ENCODE results near the gene PRLR. TPM values are rescaled to one million over a fixed set of nuclear protein-coding genes. Genes with fewer than 3 reads are reported as not detected.

PRLR gene
- total RNA-seq, 2 donors from 2014 or later, result not detected

DNA sequence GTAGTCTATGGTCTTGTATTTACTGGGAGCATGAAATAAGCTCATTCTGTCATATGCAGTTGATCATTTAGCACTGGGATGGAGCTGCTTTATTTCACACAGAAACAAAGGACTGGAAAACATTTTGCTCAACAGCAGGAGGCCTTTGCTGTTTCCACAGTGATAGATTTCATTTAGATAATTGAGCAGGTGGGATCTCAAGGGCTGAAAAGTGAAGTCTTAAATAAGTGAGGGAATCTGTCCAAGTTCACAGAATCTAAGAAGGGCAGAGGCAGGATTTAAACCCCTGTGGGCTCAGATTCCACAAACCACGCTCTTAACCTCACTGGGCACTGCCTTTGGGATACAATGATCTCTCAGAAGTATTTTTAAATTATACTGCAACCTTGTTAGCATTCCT, 47.8 kb downstream of the PRLR start:
- DNase-seq (no peak), ATAC-seq (no peak)
- peaks cover 36% of the 10 kb centered on the region for H3K27me3 Mint-ChIP-seq
- H3K27ac Mint-ChIP-seq, result no peak overlapping the region
- no peaks in the 10 kb centered on the region for H3K9me3 ChIP-seq (ENCODE audit: control insufficient read depth, low read length, poor library complexity, severe bottlenecking)
- peaks cover 7% of the 10 kb centered on the region for H3K4me1 Mint-ChIP-seq
- peaks cover 5% of the 10 kb centered on the region for H3K36me3 Mint-ChIP-seq (ENCODE audit: low read depth)
- no peak overlapping the region for H3K4me3 Mint-ChIP-seq

DNA sequence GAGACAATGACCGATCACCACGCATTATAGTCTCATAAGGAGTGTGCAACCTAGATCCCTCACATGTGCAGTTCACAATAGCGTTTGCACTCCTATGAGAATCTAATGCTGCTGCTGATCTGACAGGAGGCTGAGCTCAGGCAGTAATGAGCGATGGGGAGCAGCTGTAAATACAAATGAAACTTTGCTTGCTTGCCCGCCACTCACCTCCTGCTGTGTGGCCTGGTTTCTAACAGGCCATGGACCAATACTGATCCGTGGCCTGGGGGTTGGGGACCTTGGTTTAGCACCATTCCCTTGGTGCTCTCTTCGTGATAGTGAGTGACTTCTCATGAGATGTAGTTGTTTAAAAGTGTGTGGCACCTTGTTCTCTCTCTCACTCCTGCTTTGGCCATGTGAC, 50.2 kb downstream of the PRLR start:
- H3K36me3 Mint-ChIP-seq (ENCODE audit: low read depth), result peaks cover 5% of the 10 kb centered on the region
- H3K4me1 Mint-ChIP-seq, result peaks cover 7% of the 10 kb centered on the region
- H3K4me3 Mint-ChIP-seq, result no peak overlapping the region
- H3K27me3 Mint-ChIP-seq, result peaks cover 28% of the 10 kb centered on the region
- no peak overlapping the region for H3K27ac Mint-ChIP-seq
- H3K9me3 ChIP-seq (ENCODE audit: control insufficient read depth, low read length, poor library complexity, severe bottlenecking), result no peaks in the 10 kb centered on the region
- ATAC-seq, result no peak
- no peak for DNase-seq

DNA sequence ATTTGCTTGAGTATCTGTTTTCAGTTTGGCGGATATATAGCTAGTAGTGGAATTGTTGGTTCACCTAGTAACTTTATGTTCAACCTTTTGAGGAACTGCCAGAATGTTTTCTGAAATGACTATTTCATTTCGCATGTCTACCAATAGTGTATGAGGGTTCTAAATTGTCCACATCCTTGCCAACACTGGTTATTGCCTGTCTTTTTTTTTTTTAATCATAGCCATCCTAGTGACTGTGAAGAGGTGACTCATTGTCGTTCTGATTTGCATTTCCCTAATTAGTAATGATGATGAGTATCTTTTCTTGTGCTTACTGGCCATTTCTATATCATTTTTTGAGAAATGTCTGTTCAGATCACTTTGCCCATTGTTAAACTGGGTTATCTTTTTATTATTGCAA, 52.5 kb downstream of the PRLR start:
- H3K9me3 ChIP-seq (ENCODE audit: control insufficient read depth, low read length, poor library complexity, severe bottlenecking), result no peaks in the 10 kb centered on the region
- H3K4me3 Mint-ChIP-seq, result no peak overlapping the region
- H3K27ac Mint-ChIP-seq, result no peak overlapping the region
- H3K36me3 Mint-ChIP-seq (ENCODE audit: low read depth), result peaks cover 3% of the 10 kb centered on the region
- H3K4me1 Mint-ChIP-seq, result peaks cover 3% of the 10 kb centered on the region
- H3K27me3 Mint-ChIP-seq, result peaks cover 14% of the 10 kb centered on the region
- ATAC-seq, result no peak
- DNase-seq, result no peak

- H3K9me3 ChIP-seq (ENCODE audit: control insufficient read depth, low read length, poor library complexity, severe bottlenecking), result no peaks in the 10 kb centered on the region
- Mint-ChIP-seq H3K4me1 (no peaks in the 10 kb centered on the region), H3K27ac (no peak overlapping the region), H3K4me3 (no peak overlapping the region), H3K27me3 (no peaks in the 10 kb centered on the region), H3K36me3 (ENCODE audit: low read depth) (no peaks in the 10 kb centered on the region)
- DNase-seq (no peak), ATAC-seq (no peak)
These were observed 57.8 kb downstream of the PRLR start for GRCh38 chr5:35172533-35172932.

DNA sequence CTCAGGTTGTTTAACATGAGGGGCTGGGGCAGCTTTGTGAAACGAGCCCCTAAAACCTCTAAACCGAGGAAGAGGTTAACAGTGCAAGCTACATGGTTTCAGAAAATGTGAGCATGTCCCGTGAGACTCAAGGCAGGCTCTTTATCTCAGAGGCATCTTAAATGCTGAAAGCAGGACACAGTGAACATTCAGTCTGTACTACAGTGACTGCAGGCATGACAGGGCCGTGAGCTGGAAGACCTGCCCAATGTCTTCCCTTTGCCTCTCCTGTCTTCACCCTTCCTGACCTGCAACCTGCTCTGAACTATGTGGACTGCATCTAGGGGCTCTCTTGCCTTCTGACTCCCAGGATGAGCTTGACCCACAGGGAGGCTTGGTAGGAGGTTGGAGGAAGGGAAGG, 58.3 kb downstream of the PRLR start:
- no peak overlapping the region for H3K4me3 Mint-ChIP-seq
- no peaks in the 10 kb centered on the region for H3K36me3 Mint-ChIP-seq (ENCODE audit: low read depth)
- H3K4me1 Mint-ChIP-seq, result no peaks in the 10 kb centered on the region
- DNase-seq (no peak), ATAC-seq (no peak)
- no peaks in the 10 kb centered on the region for H3K27me3 Mint-ChIP-seq
- no peak overlapping the region for H3K27ac Mint-ChIP-seq
- H3K9me3 ChIP-seq (ENCODE audit: control insufficient read depth, low read length, poor library complexity, severe bottlenecking), result no peaks in the 10 kb centered on the region

GRCh38 chr5:35171078-35171477, 59.2 kb downstream of the PRLR start:
- no peaks in the 10 kb centered on the region for H3K9me3 ChIP-seq (ENCODE audit: control insufficient read depth, low read length, poor library complexity, severe bottlenecking)
- ATAC-seq (no peak), DNase-seq (no peak)
- Mint-ChIP-seq H3K36me3 (ENCODE audit: low read depth) (no peaks in the 10 kb centered on the region), H3K4me3 (no peak overlapping the region), H3K27me3 (peaks cover 4% of the 10 kb centered on the region), H3K27ac (no peak overlapping the region), H3K4me1 (no peaks in the 10 kb centered on the region)

DNA sequence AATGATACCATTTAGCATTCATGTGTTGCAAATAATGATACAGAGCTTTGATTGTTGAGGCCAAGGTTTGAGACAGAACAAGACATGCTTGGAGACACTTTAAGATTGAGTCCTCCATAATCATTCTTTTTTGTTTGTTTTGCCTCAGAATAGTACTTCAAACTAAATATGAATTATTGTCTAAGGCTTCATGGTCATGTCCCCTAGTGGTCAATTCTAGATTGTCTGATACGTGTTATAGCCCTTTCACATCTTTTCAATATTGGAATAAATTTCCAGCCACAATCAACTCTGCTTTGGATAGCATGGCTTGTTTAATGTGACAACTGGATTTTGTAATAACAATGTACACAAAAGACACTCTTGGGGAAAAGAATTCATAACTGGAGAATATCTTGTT, 64.2 kb downstream of the PRLR start:
- no peaks in the 10 kb centered on the region for H3K4me1 Mint-ChIP-seq
- H3K9me3 ChIP-seq (ENCODE audit: control insufficient read depth, low read length, poor library complexity, severe bottlenecking), result no peaks in the 10 kb centered on the region
- H3K27ac Mint-ChIP-seq, result no peak overlapping the region
- no peak for ATAC-seq
- no peaks in the 10 kb centered on the region for H3K36me3 Mint-ChIP-seq (ENCODE audit: low read depth)
- H3K4me3 Mint-ChIP-seq, result no peak overlapping the region
- H3K27me3 Mint-ChIP-seq, result peaks cover 23% of the 10 kb centered on the region
- DNase-seq, result no peak

- Mint-ChIP-seq H3K36me3 (ENCODE audit: low read depth) (no peaks in the 10 kb centered on the region), H3K27ac (no peak overlapping the region), H3K4me1 (no peaks in the 10 kb centered on the region), H3K4me3 (no peak overlapping the region), H3K27me3 (peaks cover 23% of the 10 kb centered on the region)
- H3K9me3 ChIP-seq (ENCODE audit: control insufficient read depth, low read length, poor library complexity, severe bottlenecking), result no peaks in the 10 kb centered on the region
- ATAC-seq, result no peak
- DNase-seq, result no peak
These were observed 65.3 kb downstream of the PRLR start for GRCh38 chr5:35164860-35165542.

DNA sequence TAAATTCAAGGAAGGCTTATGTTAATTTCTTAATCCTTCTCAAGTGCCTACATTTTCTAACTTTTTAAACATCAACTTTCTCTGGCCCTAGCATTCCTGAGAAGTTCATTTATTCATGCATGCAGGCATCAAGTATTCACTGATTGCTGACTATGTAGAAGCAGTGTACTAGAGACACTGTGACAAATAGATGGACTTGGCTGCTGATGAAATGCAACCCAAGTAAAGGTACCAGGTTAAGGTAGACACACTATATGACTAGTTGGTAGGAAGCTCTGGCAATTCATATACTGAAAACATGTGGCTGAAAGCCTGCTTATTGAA, 66.6 kb downstream of the PRLR start:
- H3K27me3 Mint-ChIP-seq, result peaks cover 23% of the 10 kb centered on the region
- no peak overlapping the region for H3K4me3 Mint-ChIP-seq
- no peaks in the 10 kb centered on the region for H3K36me3 Mint-ChIP-seq (ENCODE audit: low read depth)
- DNase-seq, result no peak
- no peak overlapping the region for H3K27ac Mint-ChIP-seq
- H3K9me3 ChIP-seq (ENCODE audit: control insufficient read depth, low read length, poor library complexity, severe bottlenecking), result no peaks in the 10 kb centered on the region
- H3K4me1 Mint-ChIP-seq, result no peaks in the 10 kb centered on the region
- ATAC-seq, result no peak

DNA sequence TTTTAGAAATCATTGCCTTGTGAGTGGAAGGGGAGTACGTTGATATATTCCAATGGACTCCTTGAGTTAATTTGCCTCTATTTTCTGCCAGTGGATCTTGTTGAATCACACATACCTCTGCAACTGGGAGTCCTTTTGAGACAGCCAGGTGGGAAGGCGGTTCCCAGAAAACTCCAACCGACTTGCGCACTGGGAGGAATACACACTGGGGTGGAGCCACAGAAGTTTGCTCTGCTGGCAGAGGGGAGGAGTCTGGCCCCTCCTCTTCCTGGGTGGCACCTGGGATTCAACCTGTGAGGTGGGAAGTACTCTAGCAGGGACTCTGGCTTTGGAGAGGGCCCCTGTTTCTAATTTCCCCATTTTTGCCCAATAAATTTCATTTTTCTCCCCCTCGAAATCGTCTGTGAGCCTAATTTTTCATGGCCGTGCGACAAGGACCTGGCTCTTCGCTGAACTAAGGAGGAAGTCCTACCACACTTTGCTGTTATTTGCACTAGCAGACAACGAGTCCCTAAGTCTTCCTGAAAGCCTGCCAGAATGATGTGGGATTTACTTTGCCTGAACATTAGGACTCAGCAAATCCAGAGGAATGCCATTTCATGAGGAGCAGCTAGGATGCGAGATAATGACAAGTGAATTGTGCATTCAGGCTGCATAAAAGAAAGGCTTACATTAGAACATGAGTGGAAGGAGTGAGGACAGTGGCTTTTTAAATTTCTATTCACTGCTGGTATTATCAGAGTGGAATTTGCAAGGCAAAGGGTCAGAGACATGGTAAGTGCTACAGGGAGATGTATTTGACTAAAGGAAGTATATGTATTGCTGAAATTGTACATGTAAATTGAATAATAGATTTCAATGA, 67.2 kb downstream of the PRLR start:
- H3K4me3 Mint-ChIP-seq, result no peak overlapping the region
- H3K27me3 Mint-ChIP-seq, result peaks cover 29% of the 10 kb centered on the region
- no peaks in the 10 kb centered on the region for H3K9me3 ChIP-seq (ENCODE audit: control insufficient read depth, low read length, poor library complexity, severe bottlenecking)
- no peaks in the 10 kb centered on the region for H3K36me3 Mint-ChIP-seq (ENCODE audit: low read depth)
- ATAC-seq, result no peak
- H3K4me1 Mint-ChIP-seq, result no peaks in the 10 kb centered on the region
- DNase-seq, result no peak
- H3K27ac Mint-ChIP-seq, result no peak overlapping the region

DNA sequence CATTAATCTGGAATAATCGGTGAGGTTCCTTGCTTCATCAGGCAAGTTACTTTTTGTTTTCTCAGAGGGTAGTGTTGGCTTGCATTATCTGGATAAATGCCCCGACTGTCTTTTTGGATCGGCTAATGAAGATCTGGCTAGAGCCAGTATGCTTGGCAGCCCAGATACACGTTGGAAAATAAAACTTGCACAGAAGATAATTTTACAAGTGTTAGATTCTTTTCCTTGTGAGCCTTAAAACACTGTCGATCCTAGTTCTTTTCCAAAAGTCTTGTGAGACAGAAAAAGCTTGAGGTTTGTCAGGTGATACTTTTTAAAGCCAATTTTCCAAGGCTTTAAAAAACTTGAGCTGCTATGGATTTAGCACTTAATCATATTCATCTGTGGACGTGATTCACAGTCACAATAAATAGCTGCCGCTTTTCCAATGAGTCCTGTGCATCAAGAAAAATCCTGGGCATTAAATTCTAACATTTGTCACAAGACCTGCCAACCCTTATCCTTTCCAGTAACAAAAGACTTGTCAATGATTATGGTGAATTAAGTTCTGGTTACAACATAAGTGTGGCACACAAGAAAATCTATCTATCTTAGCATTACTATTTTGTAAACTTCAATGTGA, 68.5 kb downstream of the PRLR start:
- Mint-ChIP-seq H3K36me3 (ENCODE audit: low read depth) (no peaks in the 10 kb centered on the region), H3K27me3 (peaks cover 32% of the 10 kb centered on the region), H3K27ac (no peak overlapping the region), H3K4me3 (no peak overlapping the region), H3K4me1 (no peaks in the 10 kb centered on the region)
- H3K9me3 ChIP-seq (ENCODE audit: control insufficient read depth, low read length, poor library complexity, severe bottlenecking), result no peaks in the 10 kb centered on the region
- DNase-seq (no peak), ATAC-seq (no peak)

- Mint-ChIP-seq H3K27ac (no peak overlapping the region), H3K36me3 (ENCODE audit: low read depth) (no peaks in the 10 kb centered on the region), H3K4me1 (no peaks in the 10 kb centered on the region), H3K27me3 (peaks cover 33% of the 10 kb centered on the region), H3K4me3 (no peak overlapping the region)
- DNase-seq, result no peak
- no peaks in the 10 kb centered on the region for H3K9me3 ChIP-seq (ENCODE audit: control insufficient read depth, low read length, poor library complexity, severe bottlenecking)
- no peak for ATAC-seq
These were observed 69.7 kb downstream of the PRLR start for GRCh38 chr5:35160486-35161116.

GRCh38 chr5:35159370-35159742, 70.9 kb downstream of the PRLR start:
- Mint-ChIP-seq H3K4me1 (no peaks in the 10 kb centered on the region), H3K27me3 (peaks cover 30% of the 10 kb centered on the region), H3K36me3 (ENCODE audit: low read depth) (no peaks in the 10 kb centered on the region), H3K4me3 (no peak overlapping the region), H3K27ac (no peak overlapping the region)
- ATAC-seq (no peak), DNase-seq (no peak)
- H3K9me3 ChIP-seq (ENCODE audit: control insufficient read depth, low read length, poor library complexity, severe bottlenecking), result no peaks in the 10 kb centered on the region

Data from T-helper 17 cell (primary cell).